Left hindlimb (tissue), 1 donor: Measurements from ENCODE around the gene ZNF750.
A peak's percentile ranks its signal among the peaks of the same experiment; 100 is the strongest.

Experiments
- DNase-seq: peaks from one replicate; pipeline ENCODE4 v3.0.0-alpha.2; 2018

ZNF750 gene

GRCh38 chr17:82872591-82873520 lies 33.0 kb upstream of the ZNF750 start:
- DNase-seq, result peak; percentile 23

GRCh38 chr17:82871776-82872561 lies 32.1 kb upstream of the ZNF750 start:
- DNase-seq, result peak; percentile 13

GRCh38 chr17:82871056-82871775 lies 31.4 kb upstream of the ZNF750 start:
- peak; percentile 42 for DNase-seq

GRCh38 chr17:82870541-82870940 lies 30.7 kb upstream of the ZNF750 start:
- no peak for DNase-seq

GRCh38 chr17:82870091-82870491 lies 30.3 kb upstream of the ZNF750 start:
- DNase-seq, result peak; percentile 20

GRCh38 chr17:82869536-82869935 lies 29.7 kb upstream of the ZNF750 start:
- no peak for DNase-seq

GRCh38 chr17:82868715-82869131 lies 28.9 kb upstream of the ZNF750 start:
- peak; percentile 8 for DNase-seq

- peak; percentile 27 for DNase-seq
Observed at GRCh38 chr17:82867763-82868325, 28.0 kb upstream of the ZNF750 start.

- DNase-seq, result peak; percentile 79
Observed at GRCh38 chr17:82866590-82867191, 26.9 kb upstream of the ZNF750 start.

- DNase-seq, result peak; percentile 32
Observed at GRCh38 chr17:82865774-82866395, 26.1 kb upstream of the ZNF750 start.

GRCh38 chr17:82865274-82865673 lies 25.5 kb upstream of the ZNF750 start:
- DNase-seq, result peak; percentile 29

GRCh38 chr17:82864713-82865248 lies 25.0 kb upstream of the ZNF750 start:
- no peak for DNase-seq

GRCh38 chr17:82863941-82864712 lies 24.3 kb upstream of the ZNF750 start:
- peak; percentile 51 for DNase-seq

GRCh38 chr17:82863383-82863940 lies 23.6 kb upstream of the ZNF750 start:
- no peak for DNase-seq

GRCh38 chr17:82862737-82863382 lies 23.0 kb upstream of the ZNF750 start:
- peak; percentile 41 for DNase-seq

- peak; percentile 4 for DNase-seq
Observed at GRCh38 chr17:82862191-82862590, 22.4 kb upstream of the ZNF750 start.

- DNase-seq, result peak; percentile 13
Observed at GRCh38 chr17:82861393-82861775, 21.6 kb upstream of the ZNF750 start.

GRCh38 chr17:82860606-82861392 lies 21.0 kb upstream of the ZNF750 start:
- DNase-seq, result peak; percentile 29
